ENCODE data around the gene KMT5C. TPM values are rescaled to one million over a fixed set of nuclear protein-coding genes. Genes with fewer than 3 reads are reported as not detected.

KMT5C gene
- total RNA-seq, 1 experiment from 2014 or later = 63.1 TPM

DNA sequence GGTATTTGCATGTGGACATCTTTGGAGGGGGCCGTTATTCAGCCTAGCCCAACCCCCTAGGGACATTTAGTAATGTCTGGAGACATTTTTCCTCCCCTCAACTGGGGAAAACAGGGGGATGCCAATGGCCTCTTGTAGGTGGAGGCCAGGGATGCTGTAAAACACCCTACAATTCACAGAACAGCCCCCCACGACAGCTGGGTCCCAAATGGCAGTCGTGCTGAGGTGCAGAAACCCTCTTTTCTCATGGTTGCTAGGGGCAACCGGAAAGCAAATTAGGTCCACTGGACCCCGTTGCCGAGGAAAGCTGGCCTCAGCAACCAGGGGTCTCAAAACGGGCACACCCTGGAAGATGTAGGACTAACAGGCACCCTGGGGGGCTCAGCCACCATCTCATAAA, 29.2 kb upstream of the KMT5C start:
- Mint-ChIP-seq H3K4me1 (peaks cover 3% of the 10 kb centered on the region), H3K4me3 (no peak overlapping the region), H3K27ac (no peak overlapping the region), H3K27me3 (ENCODE audit: low read depth) (no peaks in the 10 kb centered on the region), H3K9me3 (no peaks in the 10 kb centered on the region), H3K36me3 (peaks cover 29% of the 10 kb centered on the region)
- TF ChIP-seq, protein P1, sequence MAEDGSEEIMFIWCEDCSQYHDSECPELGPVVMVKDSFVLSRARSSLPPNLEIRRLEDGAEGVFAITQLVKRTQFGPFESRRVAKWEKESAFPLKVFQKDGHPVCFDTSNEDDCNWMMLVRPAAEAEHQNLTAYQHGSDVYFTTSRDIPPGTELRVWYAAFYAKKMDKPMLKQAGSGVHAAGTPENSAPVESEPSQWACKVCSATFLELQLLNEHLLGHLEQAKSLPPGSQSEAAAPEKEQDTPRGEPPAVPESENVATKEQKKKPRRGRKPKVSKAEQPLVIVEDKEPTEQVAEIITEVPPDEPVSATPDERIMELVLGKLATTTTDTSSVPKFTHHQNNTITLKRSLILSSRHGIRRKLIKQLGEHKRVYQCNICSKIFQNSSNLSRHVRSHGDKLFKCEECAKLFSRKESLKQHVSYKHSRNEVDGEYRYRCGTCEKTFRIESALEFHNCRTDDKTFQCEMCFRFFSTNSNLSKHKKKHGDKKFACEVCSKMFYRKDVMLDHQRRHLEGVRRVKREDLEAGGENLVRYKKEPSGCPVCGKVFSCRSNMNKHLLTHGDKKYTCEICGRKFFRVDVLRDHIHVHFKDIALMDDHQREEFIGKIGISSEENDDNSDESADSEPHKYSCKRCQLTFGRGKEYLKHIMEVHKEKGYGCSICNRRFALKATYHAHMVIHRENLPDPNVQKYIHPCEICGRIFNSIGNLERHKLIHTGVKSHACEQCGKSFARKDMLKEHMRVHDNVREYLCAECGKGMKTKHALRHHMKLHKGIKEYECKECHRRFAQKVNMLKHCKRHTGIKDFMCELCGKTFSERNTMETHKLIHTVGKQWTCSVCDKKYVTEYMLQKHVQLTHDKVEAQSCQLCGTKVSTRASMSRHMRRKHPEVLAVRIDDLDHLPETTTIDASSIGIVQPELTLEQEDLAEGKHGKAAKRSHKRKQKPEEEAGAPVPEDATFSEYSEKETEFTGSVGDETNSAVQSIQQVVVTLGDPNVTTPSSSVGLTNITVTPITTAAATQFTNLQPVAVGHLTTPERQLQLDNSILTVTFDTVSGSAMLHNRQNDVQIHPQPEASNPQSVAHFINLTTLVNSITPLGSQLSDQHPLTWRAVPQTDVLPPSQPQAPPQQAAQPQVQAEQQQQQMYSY (CRISPR knock-in tag; IDR thresholded peaks at IDR 0.05) = no peak
- TF ChIP-seq, protein P2, sequence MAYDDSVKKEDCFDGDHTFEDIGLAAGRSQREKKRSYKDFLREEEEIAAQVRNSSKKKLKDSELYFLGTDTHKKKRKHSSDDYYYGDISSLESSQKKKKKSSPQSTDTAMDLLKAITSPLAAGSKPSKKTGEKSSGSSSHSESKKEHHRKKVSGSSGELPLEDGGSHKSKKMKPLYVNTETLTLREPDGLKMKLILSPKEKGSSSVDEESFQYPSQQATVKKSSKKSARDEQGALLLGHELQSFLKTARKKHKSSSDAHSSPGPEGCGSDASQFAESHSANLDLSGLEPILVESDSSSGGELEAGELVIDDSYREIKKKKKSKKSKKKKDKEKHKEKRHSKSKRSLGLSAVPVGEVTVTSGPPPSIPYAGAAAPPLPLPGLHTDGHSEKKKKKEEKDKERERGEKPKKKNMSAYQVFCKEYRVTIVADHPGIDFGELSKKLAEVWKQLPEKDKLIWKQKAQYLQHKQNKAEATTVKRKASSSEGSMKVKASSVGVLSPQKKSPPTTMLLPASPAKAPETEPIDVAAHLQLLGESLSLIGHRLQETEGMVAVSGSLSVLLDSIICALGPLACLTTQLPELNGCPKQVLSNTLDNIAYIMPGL (CRISPR knock-in tag; IDR thresholded peaks at IDR 0.05) = no peak
- TF ChIP-seq ZNF219 (CRISPR knock-in tag; IDR thresholded peaks at IDR 0.05; ENCODE audit: borderline replicate concordance) = no peak
- TF ChIP-seq JAZF1 (CRISPR knock-in tag; IDR thresholded peaks at IDR 0.05) = no peak
- no peak for TF ChIP-seq NR2C2 (CRISPR knock-in tag; IDR thresholded peaks at IDR 0.05)
- TF ChIP-seq, protein P3, sequence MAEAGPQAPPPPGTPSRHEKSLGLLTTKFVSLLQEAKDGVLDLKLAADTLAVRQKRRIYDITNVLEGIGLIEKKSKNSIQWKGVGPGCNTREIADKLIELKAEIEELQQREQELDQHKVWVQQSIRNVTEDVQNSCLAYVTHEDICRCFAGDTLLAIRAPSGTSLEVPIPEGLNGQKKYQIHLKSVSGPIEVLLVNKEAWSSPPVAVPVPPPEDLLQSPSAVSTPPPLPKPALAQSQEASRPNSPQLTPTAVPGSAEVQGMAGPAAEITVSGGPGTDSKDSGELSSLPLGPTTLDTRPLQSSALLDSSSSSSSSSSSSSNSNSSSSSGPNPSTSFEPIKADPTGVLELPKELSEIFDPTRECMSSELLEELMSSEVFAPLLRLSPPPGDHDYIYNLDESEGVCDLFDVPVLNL (CRISPR knock-in tag; IDR thresholded peaks at IDR 0.05; ENCODE audit: borderline replicate concordance, low read depth) = no peak
- no peak for TF ChIP-seq ELF4 (CRISPR knock-in tag; IDR thresholded peaks at IDR 0.05; ENCODE audit: low read depth)
- TF ChIP-seq, protein P4, sequence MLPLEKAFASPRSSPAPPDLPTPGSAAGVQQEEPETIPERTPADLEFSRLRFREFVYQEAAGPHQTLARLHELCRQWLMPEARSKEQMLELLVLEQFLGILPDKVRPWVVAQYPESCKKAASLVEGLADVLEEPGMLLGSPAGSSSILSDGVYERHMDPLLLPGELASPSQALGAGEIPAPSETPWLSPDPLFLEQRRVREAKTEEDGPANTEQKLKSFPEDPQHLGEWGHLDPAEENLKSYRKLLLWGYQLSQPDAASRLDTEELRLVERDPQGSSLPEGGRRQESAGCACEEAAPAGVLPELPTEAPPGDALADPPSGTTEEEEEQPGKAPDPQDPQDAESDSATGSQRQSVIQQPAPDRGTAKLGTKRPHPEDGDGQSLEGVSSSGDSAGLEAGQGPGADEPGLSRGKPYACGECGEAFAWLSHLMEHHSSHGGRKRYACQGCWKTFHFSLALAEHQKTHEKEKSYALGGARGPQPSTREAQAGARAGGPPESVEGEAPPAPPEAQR (CRISPR knock-in tag; IDR thresholded peaks at IDR 0.05) = no peak
- TF ChIP-seq NFYB (CRISPR knock-in tag; conservative IDR thresholded peaks at IDR 0.05; ENCODE audit: low read depth) = no peak
- TF ChIP-seq TP53 (CRISPR knock-in tag; IDR thresholded peaks at IDR 0.05) = no peak
- TF ChIP-seq SMAD3 (CRISPR knock-in tag; IDR thresholded peaks at IDR 0.05; ENCODE audit: borderline replicate concordance) = no peak
- TF ChIP-seq, protein P5, sequence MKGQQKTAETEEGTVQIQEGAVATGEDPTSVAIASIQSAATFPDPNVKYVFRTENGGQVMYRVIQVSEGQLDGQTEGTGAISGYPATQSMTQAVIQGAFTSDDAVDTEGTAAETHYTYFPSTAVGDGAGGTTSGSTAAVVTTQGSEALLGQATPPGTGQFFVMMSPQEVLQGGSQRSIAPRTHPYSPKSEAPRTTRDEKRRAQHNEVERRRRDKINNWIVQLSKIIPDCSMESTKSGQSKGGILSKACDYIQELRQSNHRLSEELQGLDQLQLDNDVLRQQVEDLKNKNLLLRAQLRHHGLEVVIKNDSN (CRISPR knock-in tag; IDR thresholded peaks at IDR 0.05) = no peak
- CTCF ChIA-PET = no interaction called here
- POLR2A ChIA-PET = no interaction called here
- DNase-seq (ENCODE audit: low spot score) = no peak
- no peak for ATAC-seq

DNA sequence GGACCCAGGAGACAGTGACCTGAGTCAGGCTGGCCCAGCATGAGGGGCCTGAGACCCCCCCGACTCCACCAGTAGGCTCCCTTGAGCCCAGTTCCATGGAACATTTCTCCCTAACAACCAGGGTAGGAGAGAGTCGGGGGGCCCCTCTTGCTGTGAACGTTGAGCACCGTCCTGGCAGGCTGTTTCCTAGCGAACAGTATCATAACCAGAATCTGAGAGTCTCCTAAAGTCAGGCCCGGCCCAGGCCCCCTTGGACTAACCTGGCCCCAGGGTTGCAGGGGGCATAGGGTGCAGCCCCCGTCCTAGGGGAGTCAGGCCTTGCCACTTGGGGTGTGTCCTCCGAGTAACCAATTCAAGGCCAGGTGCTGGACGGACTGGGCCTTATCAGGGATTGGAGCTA, 28.3 kb upstream of the KMT5C start:
- Mint-ChIP-seq H3K36me3 (peaks cover 22% of the 10 kb centered on the region), H3K4me1 (no peaks in the 10 kb centered on the region), H3K4me3 (no peak overlapping the region), H3K9me3 (no peaks in the 10 kb centered on the region), H3K27ac (no peak overlapping the region), H3K27me3 (ENCODE audit: low read depth) (peaks cover 5% of the 10 kb centered on the region; the same call in 1 of the 2 replicates)
- CTCF ChIA-PET = interaction anchor here (1.4 to 4.1 kb wide), 2 partner anchors 10 to 107 kb away, joined by 3 to 18 read pairs; no protein-coding TSS in a partner anchor
- no peak for DNase-seq (ENCODE audit: low spot score)
- no peak for ATAC-seq
- POLR2A ChIA-PET = no interaction called here
- TF ChIP-seq ZNF671 (CRISPR knock-in tag; IDR thresholded peaks at IDR 0.05) (no peak), ESRRA (CRISPR knock-in tag; IDR thresholded peaks at IDR 0.05; ENCODE audit: borderline replicate concordance) (no peak), NFATC4 (CRISPR knock-in tag; IDR thresholded peaks at IDR 0.05) (no peak), FOXJ3 (CRISPR knock-in tag; IDR thresholded peaks at IDR 0.05; ENCODE audit: borderline replicate concordance) (no peak), NR1H2 (CRISPR knock-in tag; IDR thresholded peaks at IDR 0.05) (no peak), ZNF138 (CRISPR knock-in tag; conservative IDR thresholded peaks at IDR 0.05) (no peak)
- TF ChIP-seq, protein P6, sequence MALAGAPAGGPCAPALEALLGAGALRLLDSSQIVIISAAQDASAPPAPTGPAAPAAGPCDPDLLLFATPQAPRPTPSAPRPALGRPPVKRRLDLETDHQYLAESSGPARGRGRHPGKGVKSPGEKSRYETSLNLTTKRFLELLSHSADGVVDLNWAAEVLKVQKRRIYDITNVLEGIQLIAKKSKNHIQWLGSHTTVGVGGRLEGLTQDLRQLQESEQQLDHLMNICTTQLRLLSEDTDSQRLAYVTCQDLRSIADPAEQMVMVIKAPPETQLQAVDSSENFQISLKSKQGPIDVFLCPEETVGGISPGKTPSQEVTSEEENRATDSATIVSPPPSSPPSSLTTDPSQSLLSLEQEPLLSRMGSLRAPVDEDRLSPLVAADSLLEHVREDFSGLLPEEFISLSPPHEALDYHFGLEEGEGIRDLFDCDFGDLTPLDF (CRISPR knock-in tag; IDR thresholded peaks at IDR 0.05) = no peak
- TF ChIP-seq, protein P7, sequence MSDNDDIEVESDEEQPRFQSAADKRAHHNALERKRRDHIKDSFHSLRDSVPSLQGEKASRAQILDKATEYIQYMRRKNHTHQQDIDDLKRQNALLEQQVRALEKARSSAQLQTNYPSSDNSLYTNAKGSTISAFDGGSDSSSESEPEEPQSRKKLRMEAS (CRISPR knock-in tag; IDR thresholded peaks at IDR 0.05) = no peak
- TF ChIP-seq, protein P8, sequence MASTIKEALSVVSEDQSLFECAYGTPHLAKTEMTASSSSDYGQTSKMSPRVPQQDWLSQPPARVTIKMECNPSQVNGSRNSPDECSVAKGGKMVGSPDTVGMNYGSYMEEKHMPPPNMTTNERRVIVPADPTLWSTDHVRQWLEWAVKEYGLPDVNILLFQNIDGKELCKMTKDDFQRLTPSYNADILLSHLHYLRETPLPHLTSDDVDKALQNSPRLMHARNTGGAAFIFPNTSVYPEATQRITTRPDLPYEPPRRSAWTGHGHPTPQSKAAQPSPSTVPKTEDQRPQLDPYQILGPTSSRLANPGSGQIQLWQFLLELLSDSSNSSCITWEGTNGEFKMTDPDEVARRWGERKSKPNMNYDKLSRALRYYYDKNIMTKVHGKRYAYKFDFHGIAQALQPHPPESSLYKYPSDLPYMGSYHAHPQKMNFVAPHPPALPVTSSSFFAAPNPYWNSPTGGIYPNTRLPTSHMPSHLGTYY (CRISPR knock-in tag; IDR thresholded peaks at IDR 0.05) = no peak
- TF ChIP-seq, protein P9, sequence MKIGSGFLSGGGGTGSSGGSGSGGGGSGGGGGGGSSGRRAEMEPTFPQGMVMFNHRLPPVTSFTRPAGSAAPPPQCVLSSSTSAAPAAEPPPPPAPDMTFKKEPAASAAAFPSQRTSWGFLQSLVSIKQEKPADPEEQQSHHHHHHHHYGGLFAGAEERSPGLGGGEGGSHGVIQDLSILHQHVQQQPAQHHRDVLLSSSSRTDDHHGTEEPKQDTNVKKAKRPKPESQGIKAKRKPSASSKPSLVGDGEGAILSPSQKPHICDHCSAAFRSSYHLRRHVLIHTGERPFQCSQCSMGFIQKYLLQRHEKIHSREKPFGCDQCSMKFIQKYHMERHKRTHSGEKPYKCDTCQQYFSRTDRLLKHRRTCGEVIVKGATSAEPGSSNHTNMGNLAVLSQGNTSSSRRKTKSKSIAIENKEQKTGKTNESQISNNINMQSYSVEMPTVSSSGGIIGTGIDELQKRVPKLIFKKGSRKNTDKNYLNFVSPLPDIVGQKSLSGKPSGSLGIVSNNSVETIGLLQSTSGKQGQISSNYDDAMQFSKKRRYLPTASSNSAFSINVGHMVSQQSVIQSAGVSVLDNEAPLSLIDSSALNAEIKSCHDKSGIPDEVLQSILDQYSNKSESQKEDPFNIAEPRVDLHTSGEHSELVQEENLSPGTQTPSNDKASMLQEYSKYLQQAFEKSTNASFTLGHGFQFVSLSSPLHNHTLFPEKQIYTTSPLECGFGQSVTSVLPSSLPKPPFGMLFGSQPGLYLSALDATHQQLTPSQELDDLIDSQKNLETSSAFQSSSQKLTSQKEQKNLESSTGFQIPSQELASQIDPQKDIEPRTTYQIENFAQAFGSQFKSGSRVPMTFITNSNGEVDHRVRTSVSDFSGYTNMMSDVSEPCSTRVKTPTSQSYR (CRISPR knock-in tag; IDR thresholded peaks at IDR 0.05) = no peak
